ENCODE data around the gene ZNF430. TPM values are rescaled to one million over a fixed set of nuclear protein-coding genes. Genes with fewer than 3 reads are reported as not detected.

The ZNF430 gene
- polyA plus RNA-seq, 1 donor (not counting 4 experiments of a cell fraction or from before 2014, with no cell fraction given): 11.8 TPM

DNA sequence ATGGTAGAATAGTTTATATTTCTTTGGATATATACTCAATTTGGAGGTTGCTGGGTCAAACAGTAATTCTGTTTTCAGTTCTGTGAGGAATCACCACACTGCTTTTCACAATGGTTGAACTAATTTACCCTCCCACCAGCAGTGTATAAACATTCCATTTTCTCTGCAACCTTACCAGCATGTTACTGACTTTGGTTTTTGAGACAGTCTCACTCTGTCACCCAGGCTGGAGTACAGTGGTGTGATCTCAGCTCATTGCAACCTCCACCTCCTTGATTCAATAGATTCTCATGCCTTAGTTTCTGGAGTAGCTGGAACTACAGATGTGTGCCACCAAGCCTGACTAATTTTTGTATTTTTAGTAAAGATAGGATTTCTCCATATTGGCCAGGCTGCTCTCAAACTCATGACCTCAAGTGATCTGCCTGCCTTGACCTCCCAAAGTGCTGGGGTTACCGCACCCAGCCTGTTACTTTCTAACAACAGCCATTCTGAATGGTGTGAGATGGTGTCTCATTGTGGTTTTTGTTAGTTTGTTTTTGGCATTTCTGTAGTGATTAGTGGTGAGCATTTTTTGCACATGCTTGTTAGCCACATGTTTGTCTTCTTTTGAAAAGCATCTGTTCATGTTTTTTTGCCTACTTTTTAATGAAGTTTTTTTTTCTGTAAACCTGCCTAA lies 74.0 kb downstream of the ZNF430 start:
- no peak overlapping the region for H3K4me3 ChIP-seq (ENCODE audit: control insufficient read depth in 2 of 3, extremely low read depth in 1 of 3, insufficient read depth in 2 of 3, low read depth in 1 of 3, low read length in 3 of 3)
- H4K20me1 ChIP-seq (ENCODE audit: control insufficient read depth, extremely low read depth, insufficient read depth, low read length): no peaks in the 10 kb centered on the region
- no peak for FAIRE-seq
- H3K4me2 ChIP-seq (ENCODE audit: control insufficient read depth, extremely low read depth, insufficient read depth, low read depth, low read length): no peak overlapping the region
- H2AFZ ChIP-seq (ENCODE audit: control insufficient read depth, low read length): no peak overlapping the region
- H3K9me3 ChIP-seq (ENCODE audit: control insufficient read depth, low read depth, low read length): no peaks in the 10 kb centered on the region
- H3K27me3 ChIP-seq (ENCODE audit: control insufficient read depth, extremely low read depth, insufficient read depth, low read length): no peaks in the 10 kb centered on the region
- no peaks in the 10 kb centered on the region for H3K79me2 ChIP-seq (ENCODE audit: control insufficient read depth, insufficient read depth, low read length)
- dilution Hi-C loops (cut with MboI; ENCODE audit: extremely low pct_ligation_motif_present, low sequenced_read_pairs): no loop called here
- H3K9ac ChIP-seq (ENCODE audit: control insufficient read depth, extremely low read depth, insufficient read depth, low read length): no peak overlapping the region
- H3K36me3 ChIP-seq (ENCODE audit: control insufficient read depth in 2 of 2, extremely low read depth in 1 of 2, insufficient read depth in 2 of 2, low read length in 2 of 2): no peaks in the 10 kb centered on the region
- no peak for DNase-seq (ENCODE audit: low read depth, low spot score)
- H3K27ac ChIP-seq (ENCODE audit: control insufficient read depth, insufficient read depth, low read length): no peak overlapping the region
- no peaks in the 10 kb centered on the region for H3K9me1 ChIP-seq (ENCODE audit: control insufficient read depth, extremely low read depth, insufficient read depth, low read length)
- peaks cover 17% of the 10 kb centered on the region for H3K4me1 ChIP-seq (ENCODE audit: control insufficient read depth, extremely low read depth, insufficient read depth, low read length)
- TF ChIP-seq EZH2 (IDR thresholded peaks at IDR 0.05; ENCODE audit: low read length): no peak
- TF ChIP-seq, protein P1, sequence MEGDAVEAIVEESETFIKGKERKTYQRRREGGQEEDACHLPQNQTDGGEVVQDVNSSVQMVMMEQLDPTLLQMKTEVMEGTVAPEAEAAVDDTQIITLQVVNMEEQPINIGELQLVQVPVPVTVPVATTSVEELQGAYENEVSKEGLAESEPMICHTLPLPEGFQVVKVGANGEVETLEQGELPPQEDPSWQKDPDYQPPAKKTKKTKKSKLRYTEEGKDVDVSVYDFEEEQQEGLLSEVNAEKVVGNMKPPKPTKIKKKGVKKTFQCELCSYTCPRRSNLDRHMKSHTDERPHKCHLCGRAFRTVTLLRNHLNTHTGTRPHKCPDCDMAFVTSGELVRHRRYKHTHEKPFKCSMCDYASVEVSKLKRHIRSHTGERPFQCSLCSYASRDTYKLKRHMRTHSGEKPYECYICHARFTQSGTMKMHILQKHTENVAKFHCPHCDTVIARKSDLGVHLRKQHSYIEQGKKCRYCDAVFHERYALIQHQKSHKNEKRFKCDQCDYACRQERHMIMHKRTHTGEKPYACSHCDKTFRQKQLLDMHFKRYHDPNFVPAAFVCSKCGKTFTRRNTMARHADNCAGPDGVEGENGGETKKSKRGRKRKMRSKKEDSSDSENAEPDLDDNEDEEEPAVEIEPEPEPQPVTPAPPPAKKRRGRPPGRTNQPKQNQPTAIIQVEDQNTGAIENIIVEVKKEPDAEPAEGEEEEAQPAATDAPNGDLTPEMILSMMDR (optimal IDR thresholded peaks at IDR 0.05 in 1 of 3, IDR thresholded peaks at IDR 0.05 in 1 of 3, conservative IDR thresholded peaks at IDR 0.05 in 1 of 3; ENCODE audit: extremely low read depth in 1 of 3, insufficient read depth in 2 of 3, low read length in 3 of 3): no peak

DNA sequence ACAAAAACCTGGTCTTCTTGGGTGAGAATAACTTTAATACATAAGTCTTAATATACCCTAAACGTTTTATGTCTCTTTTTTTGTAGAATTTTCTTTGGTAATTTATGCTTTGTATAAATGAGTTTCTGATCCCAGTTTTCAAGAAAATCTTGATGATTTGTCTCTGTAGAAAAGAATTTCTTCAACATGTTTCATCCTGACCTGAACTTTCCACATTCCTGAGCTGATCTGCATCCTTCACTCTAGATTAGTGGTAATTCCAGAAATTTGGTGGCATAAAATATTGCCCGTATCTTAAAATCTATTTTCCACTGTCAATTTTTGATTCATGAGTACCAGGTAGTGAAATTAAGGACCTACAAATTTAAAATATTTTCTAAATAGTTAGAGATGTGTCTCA lies 77.8 kb downstream of the ZNF430 start:
- no peaks in the 10 kb centered on the region for H3K27me3 ChIP-seq (ENCODE audit: control insufficient read depth, extremely low read depth, insufficient read depth, low read length)
- no peaks in the 10 kb centered on the region for H4K20me1 ChIP-seq (ENCODE audit: control insufficient read depth, extremely low read depth, insufficient read depth, low read length)
- FAIRE-seq: no peak

More for the DNA sequence above, 77.8 kb downstream of the ZNF430 start:
- Histone ChIP-seq H3K4me3 (ENCODE audit: control insufficient read depth in 2 of 3, extremely low read depth in 1 of 3, insufficient read depth in 2 of 3, low read depth in 1 of 3, low read length in 3 of 3) (peak overlapping the region in 1 of 3 experiments; percentile 19), H3K36me3 (ENCODE audit: control insufficient read depth in 2 of 2, extremely low read depth in 1 of 2, insufficient read depth in 2 of 2, low read length in 2 of 2) (no peaks in the 10 kb centered on the region), H3K9me1 (ENCODE audit: control insufficient read depth, extremely low read depth, insufficient read depth, low read length) (no peaks in the 10 kb centered on the region), H3K4me2 (ENCODE audit: control insufficient read depth, extremely low read depth, insufficient read depth, low read depth, low read length) (peak overlapping the region; percentile 60), H2AFZ (ENCODE audit: control insufficient read depth, low read length) (peak overlapping the region; percentile 33), H3K9ac (ENCODE audit: control insufficient read depth, extremely low read depth, insufficient read depth, low read length) (no peak overlapping the region), H3K79me2 (ENCODE audit: control insufficient read depth, insufficient read depth, low read length) (no peaks in the 10 kb centered on the region), H3K27ac (ENCODE audit: control insufficient read depth, insufficient read depth, low read length) (peak overlapping the region; percentile 40), H3K4me1 (ENCODE audit: control insufficient read depth, extremely low read depth, insufficient read depth, low read length) (peaks cover 14% of the 10 kb centered on the region), H3K9me3 (ENCODE audit: control insufficient read depth, low read depth, low read length) (no peaks in the 10 kb centered on the region)
- no peak for DNase-seq (ENCODE audit: low read depth, low spot score)
- TF ChIP-seq EZH2 (IDR thresholded peaks at IDR 0.05; ENCODE audit: low read length): no peak
- TF ChIP-seq, protein P1 (optimal IDR thresholded peaks at IDR 0.05 in 1 of 3, IDR thresholded peaks at IDR 0.05 in 1 of 3, conservative IDR thresholded peaks at IDR 0.05 in 1 of 3; ENCODE audit: extremely low read depth in 1 of 3, insufficient read depth in 2 of 3, low read length in 3 of 3): no peak
- dilution Hi-C loops (cut with MboI; ENCODE audit: extremely low pct_ligation_motif_present, low sequenced_read_pairs): no loop called here

All from keratinocyte (primary cell).